HG03045 (cell line): ENCODE results near the gene UNC93A.
"Not testable (repeated sequence)": the region's sequence is repeated elsewhere in the genome, so short reads cannot be mapped to it uniquely, and the experiment has no call there.

Experiments
- ATAC-seq: cut with Tn5 transposase; IDR thresholded peaks from one replicate; pipeline ENCODE4 v1.9.1; 2021; ENCODE audit warnings: mild to moderate bottlenecking, moderate library complexity; ENCODE audit not compliant: unreplicated experiment

Gene UNC93A

GRCh38 chr6:167307342-167307955 is 16.3 kb downstream of the UNC93A start:
- ATAC-seq = no peak

GRCh38 chr6:167308207-167308606 is 17.1 kb downstream of the UNC93A start:
- ATAC-seq = no peak

DNA sequence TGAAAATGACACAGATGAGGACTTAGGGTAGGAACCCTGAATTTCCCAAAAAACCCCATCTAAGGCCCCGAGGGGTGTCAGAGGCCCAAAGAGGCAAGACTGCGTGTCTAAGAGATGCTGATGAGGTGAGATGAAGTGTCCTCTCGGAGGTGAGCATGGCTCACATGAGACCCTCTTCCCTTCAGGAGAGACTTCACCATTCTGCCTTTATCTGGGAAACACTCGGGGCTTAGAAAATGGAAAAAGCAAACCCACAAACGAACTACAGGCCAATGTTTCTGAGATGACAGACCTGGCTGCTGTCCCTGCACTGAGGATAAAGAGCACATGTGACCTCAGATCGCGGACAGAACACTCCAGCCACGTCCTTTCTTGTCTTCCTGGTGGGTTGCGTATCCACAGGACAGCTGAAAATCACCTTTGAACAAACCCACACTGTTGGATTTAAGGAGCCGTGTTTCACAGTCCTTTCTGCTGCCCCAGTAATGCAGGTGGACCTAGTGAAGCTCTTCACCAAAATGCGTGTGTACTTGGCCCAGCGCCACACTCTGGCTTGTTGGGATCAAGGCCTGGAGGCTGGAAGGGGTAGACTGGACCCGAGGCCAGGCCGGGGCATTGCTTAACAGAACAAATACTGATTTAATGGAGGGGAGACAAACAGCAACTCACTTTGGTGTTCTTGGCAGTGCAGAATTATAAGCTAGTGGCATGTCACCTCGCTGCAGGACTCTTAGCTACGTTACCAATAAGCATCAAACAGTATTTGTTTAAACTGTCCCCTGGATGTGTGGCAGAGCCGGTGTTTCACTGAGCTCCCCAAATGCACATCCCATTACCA is 18.5 kb downstream of the UNC93A start:
- ATAC-seq = not testable (repeated sequence)

DNA sequence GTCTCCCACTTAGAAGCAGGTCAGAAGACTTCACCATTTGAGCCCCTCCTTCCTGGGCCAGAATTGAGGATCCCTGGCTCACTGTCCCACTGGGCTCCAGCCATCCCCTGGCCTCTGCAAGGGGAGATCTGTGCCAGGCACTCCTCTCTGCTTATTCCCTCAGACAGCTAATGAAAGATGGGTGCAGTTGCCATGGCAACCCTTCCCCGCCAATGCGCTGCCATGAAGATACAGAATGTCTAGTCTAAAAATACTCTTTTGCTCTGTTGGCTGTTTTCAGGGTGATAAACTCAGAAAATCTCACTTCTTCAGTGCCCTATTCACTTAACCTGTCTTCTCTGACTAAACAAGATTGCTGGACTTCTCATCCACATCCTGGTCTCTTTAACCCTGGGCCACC is 20.2 kb downstream of the UNC93A start:
- ATAC-seq = no peak

DNA sequence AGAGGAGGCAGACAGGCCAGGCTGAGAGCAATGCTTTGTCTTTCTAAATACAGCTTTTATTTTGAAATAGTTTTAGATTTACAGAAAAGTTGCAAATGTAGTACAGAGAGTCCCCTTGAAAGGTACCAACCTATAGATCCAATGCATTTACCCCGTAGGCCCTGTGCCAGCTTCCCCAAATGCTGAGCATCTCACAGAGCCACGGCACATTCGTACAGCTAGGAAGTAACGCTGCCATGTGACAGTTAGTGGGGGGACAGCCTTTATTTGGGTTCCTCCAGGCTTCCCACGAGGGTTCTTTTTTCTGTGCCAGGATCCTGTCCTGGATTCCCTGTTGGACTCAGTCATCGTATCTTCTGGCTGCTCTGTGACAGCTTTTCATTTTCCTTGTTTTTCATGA is 20.6 kb downstream of the UNC93A start:
- ATAC-seq = not testable (repeated sequence)

- ATAC-seq = no peak
Observed at GRCh38 chr6:167314180-167314821, 23.2 kb downstream of the UNC93A start.

DNA sequence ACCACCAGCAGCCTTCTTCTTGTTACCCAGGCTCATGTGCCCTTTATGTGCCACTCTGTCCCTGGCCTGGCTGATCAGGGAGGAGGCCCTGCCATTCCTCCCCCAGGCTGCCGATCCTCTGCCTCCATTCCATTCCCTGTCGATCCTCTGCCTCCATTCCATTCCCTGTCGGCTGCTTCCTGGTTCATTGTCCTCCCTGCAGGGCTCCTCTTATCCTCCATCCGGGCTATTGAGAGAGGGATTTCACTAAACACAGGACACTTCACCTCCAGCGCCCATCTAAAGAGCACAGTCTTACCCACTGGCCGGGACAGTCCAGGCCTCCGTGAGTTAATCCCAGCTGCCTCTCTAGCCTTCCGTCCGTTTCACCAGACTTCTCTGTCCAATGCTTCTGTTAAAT is 26.1 kb downstream of the UNC93A start:
- no peak for ATAC-seq

GRCh38 chr6:167318354-167318753 is 27.2 kb downstream of the UNC93A start:
- not testable (repeated sequence) for ATAC-seq

GRCh38 chr6:167318856-167319255 is 27.7 kb downstream of the UNC93A start:
- not testable (repeated sequence) for ATAC-seq

GRCh38 chr6:167319856-167320753 is 29.0 kb downstream of the UNC93A start:
- ATAC-seq = not testable (repeated sequence)

DNA sequence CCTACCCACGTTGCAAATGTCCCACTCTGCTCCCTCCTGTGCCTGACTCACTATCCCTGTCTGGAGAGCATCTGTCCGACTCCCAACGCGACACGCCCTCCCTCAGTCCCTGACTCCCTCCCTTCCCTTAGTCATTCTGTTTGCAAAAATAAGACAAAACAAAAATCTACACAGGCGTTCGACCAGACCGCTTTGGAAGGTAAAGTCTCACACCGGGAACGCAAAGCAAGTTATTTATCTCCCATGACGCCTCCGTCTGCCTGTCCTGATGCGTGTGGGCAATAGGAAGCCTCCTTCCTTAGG is 29.6 kb downstream of the UNC93A start:
- not testable (repeated sequence) for ATAC-seq

DNA sequence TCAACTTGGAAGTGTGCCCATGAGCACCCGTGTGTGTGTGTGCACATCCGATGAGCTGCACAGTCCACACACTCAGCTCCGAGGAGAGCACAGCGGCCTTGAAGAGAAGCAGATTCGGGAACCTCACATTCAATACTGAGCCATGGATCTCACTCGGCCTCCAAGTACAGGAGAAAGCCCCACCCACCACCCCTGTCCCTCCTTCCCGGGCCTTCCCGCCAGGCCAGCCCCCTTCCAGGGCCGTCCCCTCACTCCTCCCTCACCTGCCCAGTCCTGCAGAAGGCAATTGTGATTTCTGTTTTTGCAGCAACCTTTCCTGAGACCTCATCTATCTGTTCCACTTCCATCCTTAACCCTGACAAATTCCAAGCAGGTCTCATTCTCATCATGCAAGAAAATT is 30.1 kb downstream of the UNC93A start:
- not testable (repeated sequence) for ATAC-seq

GRCh38 chr6:167323111-167323510 is 32.0 kb downstream of the UNC93A start:
- ATAC-seq = no peak

GRCh38 chr6:167324111-167324510 is 33.0 kb downstream of the UNC93A start:
- ATAC-seq = no peak

GRCh38 chr6:167325766-167326165 is 34.7 kb downstream of the UNC93A start:
- no peak for ATAC-seq

GRCh38 chr6:167327391-167327790 is 36.3 kb downstream of the UNC93A start:
- ATAC-seq = no peak

- ATAC-seq = no peak
Observed at GRCh38 chr6:167328086-167328485, 37.0 kb downstream of the UNC93A start.

DNA sequence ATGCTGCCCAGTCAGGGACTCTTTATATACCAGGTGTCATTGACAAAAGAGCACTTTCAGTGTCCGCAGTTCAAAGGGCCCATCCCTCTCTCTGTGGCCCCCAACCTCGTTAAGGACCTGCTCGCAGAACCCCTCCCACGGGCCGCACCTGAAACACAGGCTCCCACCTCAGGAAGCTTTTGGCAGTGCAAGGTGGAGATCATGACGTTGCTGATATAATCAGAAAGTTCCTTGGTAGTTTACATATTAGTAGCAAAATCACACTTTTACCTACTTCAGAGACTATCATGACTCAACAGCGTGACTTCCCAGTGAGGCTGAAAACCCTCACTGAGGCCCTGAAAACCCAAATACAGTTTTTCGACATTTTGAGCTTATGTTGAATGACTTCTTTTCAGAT is 37.9 kb downstream of the UNC93A start:
- ATAC-seq = no peak

DNA sequence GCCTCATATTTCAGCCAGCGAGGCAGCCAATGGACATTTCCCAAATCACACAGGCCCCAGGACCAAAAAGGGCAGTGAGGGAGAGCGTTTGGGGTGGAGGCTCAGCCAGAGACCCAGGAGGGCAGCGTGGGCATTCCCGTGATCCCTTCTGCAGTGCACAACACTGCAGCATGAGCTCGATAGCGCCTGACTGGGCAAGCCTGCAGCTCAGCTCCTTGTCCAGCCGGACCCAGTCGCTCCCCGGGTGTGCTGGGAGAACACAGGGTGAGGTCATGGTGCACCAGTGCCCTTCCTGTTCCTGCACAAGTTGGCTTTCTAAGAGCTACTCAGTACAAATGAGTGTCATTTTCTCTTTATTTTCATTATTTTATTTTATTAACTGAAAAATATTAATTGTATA is 39.6 kb downstream of the UNC93A start:
- ATAC-seq = no peak

GRCh38 chr6:167331565-167331964 is 40.5 kb downstream of the UNC93A start:
- ATAC-seq = no peak
